C4-2B (cell line): ENCODE results near the gene LTO1.

Experiments used
- CTCF ChIP-seq: fragments of 450-650 bp; conservative IDR thresholded peaks from 2 replicates; pipeline ENCODE4 v1.5.1; 2017; ENCODE audit warnings: mild to moderate bottlenecking
- ZFX ChIP-seq: fragments of 450-650 bp; IDR thresholded peaks from 2 replicates; pipeline ENCODE4 v1.6.1; 2017

DNA sequence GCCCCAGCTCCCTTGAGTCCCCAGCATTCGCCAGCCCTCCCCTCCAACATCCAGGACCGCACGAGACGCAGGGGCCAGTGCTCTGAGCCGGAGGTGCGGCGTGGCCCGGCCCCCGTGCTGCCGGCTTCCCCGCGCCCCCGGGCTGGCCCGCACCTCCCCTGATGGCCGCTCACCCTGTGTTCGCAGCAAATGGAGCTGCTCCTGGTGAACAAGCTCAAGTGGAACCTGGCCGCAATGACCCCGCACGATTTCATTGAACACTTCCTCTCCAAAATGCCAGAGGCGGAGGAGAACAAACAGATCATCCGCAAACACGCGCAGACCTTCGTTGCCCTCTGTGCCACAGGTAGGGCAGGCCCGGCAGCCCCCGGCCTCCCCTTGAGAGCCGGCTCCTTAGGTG is 31.5 kb downstream of the LTO1 start:
- TF ChIP-seq CTCF, result peak; percentile 71
- no peak for TF ChIP-seq ZFX
